ENCODE measurements around the gene CHCHD6.

DNA sequence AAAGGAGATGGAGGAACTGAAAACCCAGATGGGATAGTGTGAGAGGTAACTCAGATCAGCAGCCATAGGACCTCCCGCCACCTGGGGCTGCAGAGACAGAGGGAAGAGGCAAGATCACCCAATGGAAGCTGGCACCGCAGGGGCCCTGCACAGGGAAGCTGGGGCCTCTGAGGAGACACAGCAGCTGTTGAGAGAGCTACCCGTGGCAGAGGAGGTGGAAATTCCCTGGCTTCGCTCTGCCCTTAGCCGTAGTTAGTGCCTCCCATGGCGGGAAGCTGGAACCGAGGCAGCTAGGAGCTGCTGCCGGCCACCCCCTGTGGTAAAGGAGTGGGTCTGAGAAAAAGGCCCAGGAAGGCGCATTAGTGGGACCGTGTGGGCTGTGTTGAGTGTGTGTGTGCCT is 260.9 kb downstream of the CHCHD6 start:
- TF ChIP-seq, protein P1, sequence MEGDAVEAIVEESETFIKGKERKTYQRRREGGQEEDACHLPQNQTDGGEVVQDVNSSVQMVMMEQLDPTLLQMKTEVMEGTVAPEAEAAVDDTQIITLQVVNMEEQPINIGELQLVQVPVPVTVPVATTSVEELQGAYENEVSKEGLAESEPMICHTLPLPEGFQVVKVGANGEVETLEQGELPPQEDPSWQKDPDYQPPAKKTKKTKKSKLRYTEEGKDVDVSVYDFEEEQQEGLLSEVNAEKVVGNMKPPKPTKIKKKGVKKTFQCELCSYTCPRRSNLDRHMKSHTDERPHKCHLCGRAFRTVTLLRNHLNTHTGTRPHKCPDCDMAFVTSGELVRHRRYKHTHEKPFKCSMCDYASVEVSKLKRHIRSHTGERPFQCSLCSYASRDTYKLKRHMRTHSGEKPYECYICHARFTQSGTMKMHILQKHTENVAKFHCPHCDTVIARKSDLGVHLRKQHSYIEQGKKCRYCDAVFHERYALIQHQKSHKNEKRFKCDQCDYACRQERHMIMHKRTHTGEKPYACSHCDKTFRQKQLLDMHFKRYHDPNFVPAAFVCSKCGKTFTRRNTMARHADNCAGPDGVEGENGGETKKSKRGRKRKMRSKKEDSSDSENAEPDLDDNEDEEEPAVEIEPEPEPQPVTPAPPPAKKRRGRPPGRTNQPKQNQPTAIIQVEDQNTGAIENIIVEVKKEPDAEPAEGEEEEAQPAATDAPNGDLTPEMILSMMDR (IDR thresholded peaks at IDR 0.05), result no peak
- TF ChIP-seq POLR2A (IDR thresholded peaks at IDR 0.05), result no peak
- no peak for TF ChIP-seq EP300 (IDR thresholded peaks at IDR 0.05)
- TF ChIP-seq POLR2AphosphoS5 (IDR thresholded peaks at IDR 0.05), result no peak
